H9 (cell line): ENCODE results near the gene STPG3. TPM values are rescaled to one million over a fixed set of nuclear protein-coding genes. Genes with fewer than 3 reads are reported as not detected.

Experiments
- DNase-seq: peaks from one replicate; pipeline ENCODE4 v3.0.0-alpha.2; 2017
- H2AFZ ChIP-seq: one replicate; pipeline ENCODE4 v1.6.1; 2013; ENCODE audit warnings: mild to moderate bottlenecking, low read length, control low read depth, moderate library complexity
- H2AK5ac ChIP-seq: 2 replicates; pipeline ENCODE4 v1.6.1; 2013; ENCODE audit warnings: low read length, control low read depth, mixed read lengths; ENCODE audit not compliant: insufficient read length
- H2BK120ac ChIP-seq: one replicate; pipeline ENCODE4 v1.6.1; 2013; ENCODE audit warnings: low read depth, mild to moderate bottlenecking, low read length, control low read depth, inconsistent platforms; ENCODE audit not compliant: poor library complexity, severe bottlenecking
- H2BK12ac ChIP-seq: 2 replicates; pipeline ENCODE4 v1.6.1; 2013; ENCODE audit warnings: low read length, control low read depth, mixed read lengths, low read depth; ENCODE audit not compliant: insufficient read length
- H2BK15ac ChIP-seq: 2 replicates; pipeline ENCODE4 v1.6.1; 2013; ENCODE audit warnings: low read depth, low read length, control low read depth
- H2BK20ac ChIP-seq: one replicate; pipeline ENCODE4 v1.6.1; 2013; ENCODE audit warnings: low read depth, mild to moderate bottlenecking, low read length, control low read depth, inconsistent platforms; ENCODE audit not compliant: poor library complexity, severe bottlenecking
- H2BK5ac ChIP-seq: 2 replicates; pipeline ENCODE4 v1.6.1; 2013; ENCODE audit warnings: low read length, control low read depth, mixed read lengths; ENCODE audit not compliant: insufficient read length
- H3K14ac ChIP-seq: 2 replicates; pipeline ENCODE4 v1.6.1; 2013; ENCODE audit warnings: low read length, control low read depth; ENCODE audit not compliant: insufficient read depth
- H3K18ac ChIP-seq: 2 replicates; pipeline ENCODE4 v1.6.1; 2013; ENCODE audit warnings: low read depth, mild to moderate bottlenecking, mixed read lengths, low read length, control low read depth; ENCODE audit not compliant: insufficient read length
- H3K23ac ChIP-seq: 2 replicates; pipeline ENCODE4 v1.6.1; 2013; ENCODE audit warnings: low read length, control low read depth, mixed read lengths, low read depth; ENCODE audit not compliant: insufficient read length
- H3K23me2 ChIP-seq: 2 replicates; pipeline ENCODE4 v1.6.1; 2013; ENCODE audit warnings: low read depth, mild to moderate bottlenecking, mixed read lengths, low read length, control low read depth; ENCODE audit not compliant: insufficient read length, poor library complexity, severe bottlenecking
- H3K27ac ChIP-seq: 2 replicates; pipeline ENCODE4 v1.5.1; 2013; ENCODE audit warnings: low read length, control low read depth, mixed read lengths, low read depth; ENCODE audit not compliant: insufficient read length
- H3K27me3 ChIP-seq: 2 replicates; pipeline ENCODE4 v1.6.1; 2013; ENCODE audit warnings: low read length, control low read depth, inconsistent platforms; ENCODE audit not compliant: insufficient read depth
- H3K4ac ChIP-seq: 2 replicates; pipeline ENCODE4 v1.6.1; 2013; ENCODE audit warnings: low read depth, mild to moderate bottlenecking, control low read depth, inconsistent platforms, low read length, moderate library complexity
- H3K4me1 ChIP-seq: 2 replicates; pipeline ENCODE4 v1.6.1; 2013; ENCODE audit warnings: low read length, control low read depth, inconsistent platforms; ENCODE audit not compliant: insufficient read depth
- H3K4me2 ChIP-seq: 2 replicates; pipeline ENCODE4 v1.6.1; 2013; ENCODE audit warnings: low read length, control low read depth, mixed read lengths; ENCODE audit not compliant: insufficient read length, insufficient read depth
- H3K56ac ChIP-seq: 2 replicates; pipeline ENCODE4 v1.6.1; 2013; ENCODE audit warnings: low read depth, mild to moderate bottlenecking, mixed read lengths, low read length, control low read depth; ENCODE audit not compliant: insufficient read length
- H3K79me1 ChIP-seq: 2 replicates; pipeline ENCODE4 v1.6.1; 2013; ENCODE audit warnings: low read depth, mild to moderate bottlenecking, moderate library complexity, low read length, control low read depth, inconsistent platforms; ENCODE audit not compliant: insufficient read depth, poor library complexity, severe bottlenecking
- H3K79me2 ChIP-seq: 2 replicates; pipeline ENCODE4 v1.6.1; 2013; ENCODE audit warnings: low read length, control low read depth, inconsistent platforms; ENCODE audit not compliant: insufficient read depth
- H3K9ac ChIP-seq: 2 replicates; pipeline ENCODE4 v1.6.1; 2013; ENCODE audit warnings: low read length, control low read depth, mixed read lengths; ENCODE audit not compliant: insufficient read length; ENCODE audit errors: extremely low read depth
- H3K9me3 ChIP-seq: one replicate; pipeline ENCODE4 v1.6.1; 2013; ENCODE audit warnings: low read depth, low read length, inconsistent platforms; ENCODE audit not compliant: control insufficient read depth
- H3T11ph ChIP-seq: one replicate; pipeline ENCODE4 v1.6.1; 2013; ENCODE audit warnings: mild to moderate bottlenecking, low read length, control low read depth, inconsistent platforms
- H4K20me1 ChIP-seq: one replicate; pipeline ENCODE4 v1.6.1; 2013; ENCODE audit not compliant: control insufficient read depth, insufficient read length, insufficient read depth
- H4K5ac ChIP-seq: 2 replicates; pipeline ENCODE4 v1.6.1; 2013; ENCODE audit warnings: low read depth, mild to moderate bottlenecking, mixed read lengths, low read length, control low read depth; ENCODE audit not compliant: insufficient read length
- H4K8ac ChIP-seq: replicated peaks from 2 replicates; pipeline ENCODE4 v1.6.1; 2013; ENCODE audit warnings: low read length, control low read depth, mixed read lengths, low read depth; ENCODE audit not compliant: insufficient read length
- H4K91ac ChIP-seq: 2 replicates; pipeline ENCODE4 v1.6.1; 2013; ENCODE audit warnings: low read depth, mild to moderate bottlenecking, moderate library complexity, mixed read lengths, low read length, control low read depth; ENCODE audit not compliant: insufficient read length
- H3K27ac Mint-ChIP-seq, 3 experiments: 2 replicates in 2 of 3; 3 replicates in 1 of 3; pipeline ENCODE4 v1.8.0; 2020 to 2021; ENCODE audit warnings: mixed read lengths in 3 of 3, mild to moderate bottlenecking in 1 of 3, moderate library complexity in 1 of 3
- H3K27me3 Mint-ChIP-seq: 2 replicates; pipeline ENCODE4 v1.8.0; 2021; ENCODE audit warnings: low read depth, mild to moderate bottlenecking, moderate library complexity, mixed read lengths
- H3K36me3 Mint-ChIP-seq, 3 experiments: 2 replicates in 2 of 3; 3 replicates in 1 of 3; pipeline ENCODE4 v1.8.0; 2020 to 2021; ENCODE audit warnings: low read depth in 3 of 3, mixed read lengths in 3 of 3; ENCODE audit not compliant: insufficient read depth in 1 of 3
- H3K4me1 Mint-ChIP-seq, 2 experiments: 2 replicates each; pipeline ENCODE4 v1.8.0; 2020; ENCODE audit warnings: mixed read lengths in 2 of 2
- H3K4me3 Mint-ChIP-seq, 2 experiments: 2 replicates in 1 of 2; 3 replicates in 1 of 2; pipeline ENCODE4 v1.8.0; 2020 to 2021; ENCODE audit warnings: mild to moderate bottlenecking in 2 of 2, mixed read lengths in 2 of 2, moderate library complexity in 1 of 2
- H3K9me3 Mint-ChIP-seq, 2 experiments: 2 replicates in 1 of 2; 3 replicates in 1 of 2; pipeline ENCODE4 v1.8.0; 2020; ENCODE audit warnings: mild to moderate bottlenecking in 2 of 2, mixed read lengths in 2 of 2, moderate library complexity in 1 of 2
- WGBS: extraction: QIAGEN DNeasy Blood & Tissue Kit; methylation state at CpG from one replicate; pipeline ENCODE4 v1.1.7; 2013; ENCODE audit warnings: missing lambda C conversion rate, low lambda C conversion rate, mixed read lengths; ENCODE audit not compliant: insufficient read length; ENCODE audit errors: extremely low coverage; 5-methylcytosine and 5-hydroxymethylcytosine counted together
- total RNA-seq: library from RNA; stranded (reverse); gene quantifications from 2 replicates; pipeline ENCODE4 v1.2.1, GENCODE V29; 2021
- TF ChIP-seq, protein P1 (sequence below): fragments of 200-600 bp; sonication (generic); conservative IDR thresholded peaks from 3 replicates; pipeline ENCODE4 v1.8.0; 2021; ENCODE audit warnings: antibody characterized with exemption, mild to moderate bottlenecking

Gene STPG3
- total RNA-seq, 1 experiment from 2014 or later, result not detected

DNA sequence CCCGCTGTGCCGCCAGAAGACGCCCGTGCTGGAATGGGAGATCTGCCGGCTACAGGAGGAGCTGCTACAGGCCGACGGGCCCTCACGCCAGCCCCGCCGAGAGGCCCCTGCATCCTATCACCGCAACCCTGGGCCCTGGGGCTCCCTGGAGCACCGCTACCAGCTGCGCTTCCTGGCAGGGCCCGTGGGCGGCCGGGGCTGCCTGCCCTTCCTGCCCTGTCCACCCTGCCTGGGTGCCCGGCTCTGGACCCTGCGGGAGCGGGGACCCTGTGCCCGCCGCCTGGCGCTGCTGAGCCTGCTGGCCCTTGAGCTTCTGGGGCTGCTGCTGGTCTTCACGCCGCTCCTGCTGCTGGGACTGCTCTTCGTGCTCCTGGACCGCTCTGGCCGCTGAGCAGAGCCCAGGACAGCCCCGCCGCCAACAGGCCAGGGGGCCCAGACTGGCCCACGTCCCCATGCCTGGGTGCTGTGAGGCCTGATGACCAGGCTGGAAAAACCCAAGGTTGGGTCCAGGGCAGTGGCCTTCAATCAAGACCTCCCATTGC, 32.8 kb upstream of the STPG3 start:
- Histone ChIP-seq H3K79me2 (no peaks in the 10 kb centered on the region), H2BK12ac (no peak overlapping the region), H2BK120ac (no peak overlapping the region), H3K4me2 (no peak overlapping the region), H3K27me3 (no peaks in the 10 kb centered on the region), H3K4me1 (no peaks in the 10 kb centered on the region; the same call in 1 of the 2 replicates), H2BK20ac (no peak overlapping the region), H4K8ac (no peak overlapping the region), H2AK5ac (no peak overlapping the region), H3K9ac (no peak overlapping the region), H4K20me1 (no peaks in the 10 kb centered on the region), H4K91ac (no peak overlapping the region), H3K14ac (no peak overlapping the region), H3K23me2 (peaks cover 9% of the 10 kb centered on the region), H3K9me3 (no peaks in the 10 kb centered on the region), H2BK15ac (no peak overlapping the region), H2AFZ (no peak overlapping the region), H3T11ph (no peak overlapping the region), H3K4ac (no peak overlapping the region), H4K5ac (no peak overlapping the region), H3K27ac (no peak overlapping the region), H3K56ac (no peak overlapping the region), H3K18ac (no peak overlapping the region), H2BK5ac (no peak overlapping the region), H3K79me1 (no peaks in the 10 kb centered on the region), H3K23ac (no peak overlapping the region)
- DNase-seq, result no peak
- no peaks in the 10 kb centered on the region for H3K9me3 Mint-ChIP-seq
- WGBS, result no CpG with 5 or more reads among the region's 30 CpGs
- TF ChIP-seq, protein P1, sequence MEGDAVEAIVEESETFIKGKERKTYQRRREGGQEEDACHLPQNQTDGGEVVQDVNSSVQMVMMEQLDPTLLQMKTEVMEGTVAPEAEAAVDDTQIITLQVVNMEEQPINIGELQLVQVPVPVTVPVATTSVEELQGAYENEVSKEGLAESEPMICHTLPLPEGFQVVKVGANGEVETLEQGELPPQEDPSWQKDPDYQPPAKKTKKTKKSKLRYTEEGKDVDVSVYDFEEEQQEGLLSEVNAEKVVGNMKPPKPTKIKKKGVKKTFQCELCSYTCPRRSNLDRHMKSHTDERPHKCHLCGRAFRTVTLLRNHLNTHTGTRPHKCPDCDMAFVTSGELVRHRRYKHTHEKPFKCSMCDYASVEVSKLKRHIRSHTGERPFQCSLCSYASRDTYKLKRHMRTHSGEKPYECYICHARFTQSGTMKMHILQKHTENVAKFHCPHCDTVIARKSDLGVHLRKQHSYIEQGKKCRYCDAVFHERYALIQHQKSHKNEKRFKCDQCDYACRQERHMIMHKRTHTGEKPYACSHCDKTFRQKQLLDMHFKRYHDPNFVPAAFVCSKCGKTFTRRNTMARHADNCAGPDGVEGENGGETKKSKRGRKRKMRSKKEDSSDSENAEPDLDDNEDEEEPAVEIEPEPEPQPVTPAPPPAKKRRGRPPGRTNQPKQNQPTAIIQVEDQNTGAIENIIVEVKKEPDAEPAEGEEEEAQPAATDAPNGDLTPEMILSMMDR, result no peak
- peaks cover 4 to 8% of the 10 kb centered on the region in 2 experiments for H3K4me1 Mint-ChIP-seq
- peaks cover 3 to 19% (median 5%) of the 10 kb centered on the region in 3 experiments; a peak in 3 of 7 replicates for H3K36me3 Mint-ChIP-seq
- H3K27ac Mint-ChIP-seq, result no peak overlapping the region
- H3K4me3 Mint-ChIP-seq, result no peak overlapping the region
- no peaks in the 10 kb centered on the region for H3K27me3 Mint-ChIP-seq
